ENCODE measurements around the gene CBLIF. TPM values are rescaled to one million over a fixed set of nuclear protein-coding genes. Genes with fewer than 3 reads are reported as not detected.
"Not testable (repeated sequence)": the region's sequence is repeated elsewhere in the genome, so short reads cannot be mapped to it uniquely, and the experiment has no call there.

Gene CBLIF
- total RNA-seq, 1 experiment from 2014 or later = not detected

- H3K79me2 ChIP-seq (ENCODE audit: low read length) = no peaks in the 10 kb centered on the region
- H3K27me3 ChIP-seq (ENCODE audit: low read length) = no peaks in the 10 kb centered on the region
- H3K4me1 ChIP-seq (ENCODE audit: low read length) = no peaks in the 10 kb centered on the region
- H3K9me3 ChIP-seq (ENCODE audit: low read length) = no peaks in the 10 kb centered on the region
- H2AFZ ChIP-seq (ENCODE audit: low read length) = no peak overlapping the region
- no peak overlapping the region for H3K9ac ChIP-seq (ENCODE audit: low read length)
- no peaks in the 10 kb centered on the region for H3K9me2 ChIP-seq (replicated peaks; ENCODE audit: insufficient read depth, low read length)
- no peak for DNase-seq
- no peaks in the 10 kb centered on the region for H4K20me1 ChIP-seq (ENCODE audit: insufficient read depth, low read depth, low read length)
- no peak overlapping the region for H3K27ac ChIP-seq (ENCODE audit: low read length)
- no peaks in the 10 kb centered on the region for H3K36me3 ChIP-seq (ENCODE audit: insufficient read depth, low read length)
- H3K4me2 ChIP-seq (ENCODE audit: low read depth, low read length, poor library complexity, severe bottlenecking) = no peak overlapping the region
- H3K4me3 ChIP-seq (ENCODE audit: low read length) = no peak overlapping the region
Measured at GRCh38 chr11:59857439-59858434, 12.4 kb upstream of the CBLIF start.

GRCh38 chr11:59854871-59855270 is 9.6 kb upstream of the CBLIF start:
- H3K9me3 ChIP-seq (ENCODE audit: low read length) = no peaks in the 10 kb centered on the region
- H3K4me1 ChIP-seq (ENCODE audit: low read length) = no peaks in the 10 kb centered on the region
- no peaks in the 10 kb centered on the region for H3K36me3 ChIP-seq (ENCODE audit: insufficient read depth, low read length)
- DNase-seq = no peak
- H3K9ac ChIP-seq (ENCODE audit: low read length) = no peak overlapping the region
- H3K4me3 ChIP-seq (ENCODE audit: low read length) = no peak overlapping the region
- H4K20me1 ChIP-seq (ENCODE audit: insufficient read depth, low read depth, low read length) = no peaks in the 10 kb centered on the region
- H3K79me2 ChIP-seq (ENCODE audit: low read length) = no peaks in the 10 kb centered on the region
- H3K27ac ChIP-seq (ENCODE audit: low read length) = no peak overlapping the region
- H3K27me3 ChIP-seq (ENCODE audit: low read length) = no peaks in the 10 kb centered on the region
- no peak overlapping the region for H3K4me2 ChIP-seq (ENCODE audit: low read depth, low read length, poor library complexity, severe bottlenecking)
- H3K9me2 ChIP-seq (replicated peaks; ENCODE audit: insufficient read depth, low read length) = no peaks in the 10 kb centered on the region
- H2AFZ ChIP-seq (ENCODE audit: low read length) = no peak overlapping the region

- H4K20me1 ChIP-seq (ENCODE audit: insufficient read depth, low read depth, low read length); H3K4me2 ChIP-seq (ENCODE audit: low read depth, low read length, poor library complexity, severe bottlenecking); H3K9ac ChIP-seq (ENCODE audit: low read length); H3K9me3 ChIP-seq (ENCODE audit: low read length); H2AFZ ChIP-seq (ENCODE audit: low read length); H3K27ac ChIP-seq (ENCODE audit: low read length); H3K4me1 ChIP-seq (ENCODE audit: low read length); H3K4me3 ChIP-seq (ENCODE audit: low read length); DNase-seq; H3K9me2 ChIP-seq (replicated peaks; ENCODE audit: insufficient read depth, low read length); H3K27me3 ChIP-seq (ENCODE audit: low read length); H3K79me2 ChIP-seq (ENCODE audit: low read length); H3K36me3 ChIP-seq (ENCODE audit: insufficient read depth, low read length): not testable (repeated sequence)
Measured at GRCh38 chr11:59851416-59851815, 6.1 kb upstream of the CBLIF start.

- not testable (repeated sequence) for H3K9me2 ChIP-seq (replicated peaks; ENCODE audit: insufficient read depth, low read length); H3K4me1 ChIP-seq (ENCODE audit: low read length); H3K27me3 ChIP-seq (ENCODE audit: low read length); H4K20me1 ChIP-seq (ENCODE audit: insufficient read depth, low read depth, low read length); H3K4me2 ChIP-seq (ENCODE audit: low read depth, low read length, poor library complexity, severe bottlenecking); H3K27ac ChIP-seq (ENCODE audit: low read length); H3K79me2 ChIP-seq (ENCODE audit: low read length); H3K4me3 ChIP-seq (ENCODE audit: low read length); DNase-seq; H3K36me3 ChIP-seq (ENCODE audit: insufficient read depth, low read length); H3K9ac ChIP-seq (ENCODE audit: low read length); H2AFZ ChIP-seq (ENCODE audit: low read length); H3K9me3 ChIP-seq (ENCODE audit: low read length)
Measured at GRCh38 chr11:59849551-59849950, 4.3 kb upstream of the CBLIF start.

- Histone ChIP-seq H3K4me1 (ENCODE audit: low read length) (no peaks in the 10 kb centered on the region), H3K27ac (ENCODE audit: low read length) (no peak overlapping the region), H3K9me2 (replicated peaks; ENCODE audit: insufficient read depth, low read length) (no peaks in the 10 kb centered on the region), H2AFZ (ENCODE audit: low read length) (no peak overlapping the region), H4K20me1 (ENCODE audit: insufficient read depth, low read depth, low read length) (no peaks in the 10 kb centered on the region), H3K9ac (ENCODE audit: low read length) (no peak overlapping the region), H3K9me3 (ENCODE audit: low read length) (no peaks in the 10 kb centered on the region), H3K4me3 (ENCODE audit: low read length) (no peak overlapping the region), H3K27me3 (ENCODE audit: low read length) (no peaks in the 10 kb centered on the region), H3K36me3 (ENCODE audit: insufficient read depth, low read length) (no peaks in the 10 kb centered on the region), H3K4me2 (ENCODE audit: low read depth, low read length, poor library complexity, severe bottlenecking) (no peak overlapping the region), H3K79me2 (ENCODE audit: low read length) (no peaks in the 10 kb centered on the region)
- no peak for DNase-seq
Measured at GRCh38 chr11:59849129-59849528, 3.8 kb upstream of the CBLIF start.

GRCh38 chr11:59848439-59848838 is 3.1 kb upstream of the CBLIF start:
- H3K27me3 ChIP-seq (ENCODE audit: low read length); H3K9me2 ChIP-seq (replicated peaks; ENCODE audit: insufficient read depth, low read length); H3K27ac ChIP-seq (ENCODE audit: low read length); H3K9ac ChIP-seq (ENCODE audit: low read length); H3K4me3 ChIP-seq (ENCODE audit: low read length); H3K4me2 ChIP-seq (ENCODE audit: low read depth, low read length, poor library complexity, severe bottlenecking); H4K20me1 ChIP-seq (ENCODE audit: insufficient read depth, low read depth, low read length); H3K79me2 ChIP-seq (ENCODE audit: low read length); H3K36me3 ChIP-seq (ENCODE audit: insufficient read depth, low read length); H3K9me3 ChIP-seq (ENCODE audit: low read length); H2AFZ ChIP-seq (ENCODE audit: low read length); H3K4me1 ChIP-seq (ENCODE audit: low read length); DNase-seq: not testable (repeated sequence)

- Histone ChIP-seq H3K36me3 (ENCODE audit: insufficient read depth, low read length) (no peaks in the 10 kb centered on the region), H3K4me3 (ENCODE audit: low read length) (no peak overlapping the region), H3K27ac (ENCODE audit: low read length) (no peak overlapping the region), H3K79me2 (ENCODE audit: low read length) (no peaks in the 10 kb centered on the region), H3K4me1 (ENCODE audit: low read length) (no peaks in the 10 kb centered on the region), H2AFZ (ENCODE audit: low read length) (no peak overlapping the region), H3K27me3 (ENCODE audit: low read length) (no peaks in the 10 kb centered on the region), H3K9me2 (replicated peaks; ENCODE audit: insufficient read depth, low read length) (no peaks in the 10 kb centered on the region), H3K4me2 (ENCODE audit: low read depth, low read length, poor library complexity, severe bottlenecking) (no peak overlapping the region), H3K9me3 (ENCODE audit: low read length) (no peaks in the 10 kb centered on the region), H4K20me1 (ENCODE audit: insufficient read depth, low read depth, low read length) (no peaks in the 10 kb centered on the region), H3K9ac (ENCODE audit: low read length) (no peak overlapping the region)
- no peak for DNase-seq
Measured at GRCh38 chr11:59847626-59848025, 2.3 kb upstream of the CBLIF start.

- Histone ChIP-seq H3K4me3 (ENCODE audit: low read length) (no peak overlapping the region), H3K79me2 (ENCODE audit: low read length) (no peaks in the 10 kb centered on the region), H3K9ac (ENCODE audit: low read length) (no peak overlapping the region), H3K4me2 (ENCODE audit: low read depth, low read length, poor library complexity, severe bottlenecking) (no peak overlapping the region), H4K20me1 (ENCODE audit: insufficient read depth, low read depth, low read length) (no peaks in the 10 kb centered on the region), H3K4me1 (ENCODE audit: low read length) (no peaks in the 10 kb centered on the region), H3K27ac (ENCODE audit: low read length) (no peak overlapping the region), H3K36me3 (ENCODE audit: insufficient read depth, low read length) (no peaks in the 10 kb centered on the region), H3K27me3 (ENCODE audit: low read length) (no peaks in the 10 kb centered on the region), H2AFZ (ENCODE audit: low read length) (no peak overlapping the region), H3K9me2 (replicated peaks; ENCODE audit: insufficient read depth, low read length) (no peaks in the 10 kb centered on the region), H3K9me3 (ENCODE audit: low read length) (no peaks in the 10 kb centered on the region)
- DNase-seq = no peak
Measured at GRCh38 chr11:59846556-59846955, 1.3 kb upstream of the CBLIF start.

Data from Karpas-422 (cell line).